HTERT RPE-1 (cell line): Measurements from ENCODE around the gene PLXNC1.

ENCODE experiments used
- in situ Hi-C: fragments of 300-500 bp; cut with MboI; formaldehyde crosslinking; loops from 4 replicates; pipeline ENCODE4 v1.14.3; 2020; ENCODE audit warnings: low sequenced_read_pairs

The PLXNC1 gene

DNA sequence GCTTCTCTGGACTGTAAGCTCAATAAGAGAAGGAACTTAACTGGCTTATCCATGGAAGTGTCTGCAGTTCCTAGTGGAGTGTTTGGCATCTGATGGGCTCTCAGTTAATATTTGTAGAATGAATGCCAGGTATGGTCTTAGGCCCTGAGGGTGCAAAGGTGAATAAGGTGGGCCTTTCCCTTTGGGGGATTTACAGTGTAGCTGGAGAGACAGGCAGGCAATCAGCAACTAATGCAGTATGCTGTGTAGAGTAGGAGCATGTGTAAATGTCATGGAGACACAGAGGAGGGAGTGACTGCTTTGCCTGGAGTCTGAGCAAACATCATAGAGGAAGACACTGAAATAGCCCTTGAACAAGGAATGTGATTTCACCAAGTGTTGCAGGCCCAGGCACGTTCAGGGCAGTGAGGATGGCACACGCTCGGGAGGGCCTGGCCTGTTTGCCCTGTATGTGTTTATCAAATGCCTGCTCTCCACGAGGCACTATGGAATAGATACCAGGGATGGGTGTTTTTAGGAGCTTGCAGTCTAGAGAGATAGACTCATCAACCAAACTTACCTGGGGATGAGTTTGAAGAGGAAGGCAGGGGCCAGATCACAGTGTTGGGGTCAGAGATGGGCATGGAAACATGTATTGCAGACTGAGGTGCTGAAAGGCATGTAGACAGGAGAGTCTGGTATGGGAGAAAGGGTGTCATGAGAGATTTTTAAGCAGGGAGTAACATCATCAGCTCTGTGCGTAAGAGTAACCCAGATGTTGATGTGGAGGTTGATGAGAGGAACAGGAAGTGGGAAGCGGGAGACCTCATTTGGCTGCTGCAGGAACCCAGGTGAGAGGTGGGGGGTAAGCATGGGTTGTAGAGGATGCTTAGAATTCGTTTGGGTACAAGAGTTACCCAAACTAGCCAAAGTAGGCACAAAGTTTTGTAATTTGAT, 54.1 kb downstream of the PLXNC1 start:
- in situ Hi-C loops: no loop called here

GRCh38 chr12:94203181-94203546, 54.8 kb downstream of the PLXNC1 start:
- in situ Hi-C loops: no loop called here

- in situ Hi-C loops: no loop called here
Measured at GRCh38 chr12:94203796-94204195, 55.4 kb downstream of the PLXNC1 start.

DNA sequence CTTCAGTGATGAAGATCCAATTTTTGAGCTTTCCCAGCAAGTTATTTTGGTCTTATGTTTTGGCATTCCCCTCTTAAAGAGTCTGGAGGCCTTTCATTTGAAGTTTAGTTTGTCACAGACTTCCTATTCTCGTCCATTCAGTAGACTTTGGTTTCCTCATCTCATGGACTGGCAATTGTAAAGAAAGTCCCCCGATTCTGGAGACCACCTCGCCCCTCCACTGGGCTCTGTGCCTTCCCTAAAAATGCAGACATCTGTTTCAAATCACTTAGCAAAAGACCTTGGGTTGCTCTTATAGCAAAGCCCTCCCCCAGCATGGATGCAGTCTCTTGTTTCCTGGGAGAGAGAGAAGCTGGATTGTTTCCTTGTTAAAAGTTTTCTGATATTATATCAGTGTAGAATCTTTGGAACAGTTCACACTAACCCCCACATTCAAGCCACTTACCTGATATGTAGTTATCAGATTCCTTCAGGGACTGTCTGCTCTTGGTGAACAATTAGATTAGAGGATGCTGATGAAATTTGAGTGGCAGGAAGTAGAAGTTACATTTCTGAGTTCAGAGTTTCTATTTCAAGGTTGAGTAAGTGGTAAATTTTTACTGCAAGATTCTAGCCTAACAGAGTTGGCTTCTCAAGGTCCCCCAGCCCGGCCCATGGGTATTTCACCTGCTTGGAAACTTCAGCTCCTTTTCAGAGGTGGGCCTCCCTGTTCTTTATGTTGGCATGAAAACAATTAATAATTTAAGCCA, 56.3 kb downstream of the PLXNC1 start:
- in situ Hi-C loops: no loop called here

DNA sequence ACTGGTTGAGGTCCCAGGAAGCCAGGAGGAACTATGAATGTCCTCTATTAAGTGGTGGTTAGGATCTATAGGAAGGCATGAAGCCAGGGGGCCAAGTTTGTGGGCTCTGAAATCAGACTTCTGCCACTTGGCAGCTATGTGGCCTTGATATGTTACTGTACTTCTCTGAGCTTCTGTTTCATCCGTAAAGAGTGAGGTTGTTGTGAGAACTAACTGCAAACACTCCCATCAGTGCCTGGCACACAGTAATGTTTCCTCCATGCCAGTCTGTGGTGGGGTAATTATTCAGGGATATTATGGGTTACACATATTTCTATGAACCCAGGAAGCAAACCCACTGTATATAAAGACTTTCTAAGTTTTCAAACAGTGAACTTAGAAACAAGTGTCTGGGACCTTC, 57.4 kb downstream of the PLXNC1 start:
- in situ Hi-C loops: no loop called here

GRCh38 chr12:94206886-94207285, 58.5 kb downstream of the PLXNC1 start:
- in situ Hi-C loops: no loop called here

DNA sequence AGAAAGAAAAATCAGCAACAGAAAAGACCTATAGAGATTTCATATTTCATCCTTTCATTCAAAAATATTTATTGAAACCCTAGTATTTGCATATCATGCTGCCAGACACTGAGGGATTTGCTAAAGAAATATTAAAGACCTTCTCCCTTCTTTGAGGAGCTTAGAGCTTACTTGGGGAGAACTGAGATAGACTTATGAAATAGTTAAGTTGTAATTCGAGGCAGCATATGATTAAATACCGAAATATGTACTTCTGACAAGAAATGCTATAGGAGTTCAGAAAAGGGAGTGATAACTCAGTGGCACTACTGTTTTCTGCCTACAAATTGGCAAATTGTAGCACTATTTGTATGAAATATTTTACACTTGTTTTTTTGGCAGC, 59.1 kb downstream of the PLXNC1 start:
- in situ Hi-C loops: no loop called here

GRCh38 chr12:94207849-94208621, 59.7 kb downstream of the PLXNC1 start:
- in situ Hi-C loops: no loop called here

GRCh38 chr12:94208622-94208966, 60.2 kb downstream of the PLXNC1 start:
- in situ Hi-C loops: no loop called here

GRCh38 chr12:94209240-94209639, 60.9 kb downstream of the PLXNC1 start:
- in situ Hi-C loops: no loop called here

GRCh38 chr12:94211021-94211420, 62.6 kb downstream of the PLXNC1 start:
- in situ Hi-C loops: no loop called here

DNA sequence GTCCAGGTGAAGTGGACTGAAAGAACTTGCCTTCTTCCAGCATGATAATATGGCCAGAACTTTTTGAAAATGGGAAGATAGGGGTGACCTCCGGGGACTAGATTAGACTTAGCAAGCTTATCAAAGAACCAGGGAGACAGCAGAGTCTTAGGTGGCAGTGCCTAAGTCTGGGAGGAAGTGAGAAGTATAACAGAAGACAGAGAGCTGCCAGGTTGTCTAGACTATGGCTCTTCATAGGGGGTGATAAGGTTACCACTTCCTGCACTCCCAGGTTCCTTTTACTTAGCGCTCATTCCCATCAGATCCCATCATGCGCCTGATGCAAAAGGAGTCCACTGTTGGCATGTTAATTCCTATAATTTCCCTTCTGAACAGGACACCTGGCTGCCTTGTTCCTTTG, 69.9 kb downstream of the PLXNC1 start:
- in situ Hi-C loops: no loop called here

DNA sequence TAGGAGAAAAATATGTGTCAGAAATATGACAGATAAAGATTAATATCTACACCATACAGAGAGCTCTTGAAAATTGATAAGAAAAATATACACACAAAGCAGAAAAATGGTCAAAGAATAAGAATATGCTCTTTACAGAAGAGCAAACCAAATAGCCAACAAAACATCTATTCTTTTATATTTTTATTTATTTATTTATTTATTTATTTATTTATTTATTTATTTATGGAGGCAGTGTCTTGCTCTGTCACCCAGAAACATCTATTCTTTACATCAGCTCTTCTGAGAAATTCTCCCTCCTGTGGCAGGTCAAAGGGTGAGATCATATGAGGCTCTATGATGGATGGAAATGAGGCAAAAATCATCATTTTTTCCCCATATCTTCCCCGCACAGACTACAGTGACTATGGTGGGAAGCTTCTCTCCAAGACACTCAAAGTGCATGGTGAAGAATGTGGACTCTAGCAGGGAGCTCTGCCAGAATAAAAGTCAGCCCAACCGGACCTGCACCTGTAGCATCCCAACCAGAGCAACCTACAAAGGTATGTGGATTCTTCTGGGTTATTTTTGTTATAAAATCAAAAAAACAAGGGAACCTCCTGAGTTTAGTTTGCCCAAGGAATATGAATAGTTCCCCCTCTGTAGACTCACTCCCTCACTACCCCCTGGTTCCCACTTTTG, 71.4 kb downstream of the PLXNC1 start:
- in situ Hi-C loops: no loop called here

GRCh38 chr12:94220804-94221203, 72.4 kb downstream of the PLXNC1 start:
- in situ Hi-C loops: no loop called here

DNA sequence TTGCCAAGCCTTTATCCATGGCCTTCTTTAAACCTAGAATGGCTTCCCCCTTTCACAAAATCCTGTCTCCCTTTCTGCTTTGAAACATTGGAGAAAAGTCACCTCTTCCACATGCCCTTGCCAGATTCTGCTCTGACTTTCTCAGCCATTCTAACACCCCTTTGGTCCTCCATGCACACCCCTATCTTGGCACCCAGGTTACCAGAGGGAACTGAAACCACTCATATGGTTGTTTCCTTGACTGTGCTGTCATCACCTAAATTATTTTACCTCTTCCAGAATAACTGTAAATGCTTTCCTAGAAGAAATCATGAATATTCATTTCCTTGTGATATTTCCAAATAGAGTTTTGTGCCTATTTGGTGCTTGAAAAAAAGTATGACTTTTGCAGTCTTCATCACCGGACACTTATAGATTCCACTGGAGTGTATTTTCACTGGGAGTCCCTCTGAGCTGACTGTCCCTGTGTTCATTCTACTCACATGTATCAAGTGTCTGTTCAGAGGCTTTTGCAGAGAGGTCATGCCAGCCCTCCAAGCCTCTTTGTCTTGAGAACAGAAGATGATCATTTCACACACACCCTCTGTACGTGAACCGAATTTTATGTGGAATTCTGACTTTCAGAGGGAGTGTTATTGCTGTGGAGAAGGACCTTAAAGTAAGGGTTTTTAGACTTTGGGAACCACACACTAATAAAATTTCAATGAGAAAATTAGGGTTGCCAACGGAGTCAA, 74.1 kb downstream of the PLXNC1 start:
- in situ Hi-C loops: no loop called here

- in situ Hi-C loops: no loop called here
Measured at GRCh38 chr12:94223842-94224241, 75.5 kb downstream of the PLXNC1 start.

DNA sequence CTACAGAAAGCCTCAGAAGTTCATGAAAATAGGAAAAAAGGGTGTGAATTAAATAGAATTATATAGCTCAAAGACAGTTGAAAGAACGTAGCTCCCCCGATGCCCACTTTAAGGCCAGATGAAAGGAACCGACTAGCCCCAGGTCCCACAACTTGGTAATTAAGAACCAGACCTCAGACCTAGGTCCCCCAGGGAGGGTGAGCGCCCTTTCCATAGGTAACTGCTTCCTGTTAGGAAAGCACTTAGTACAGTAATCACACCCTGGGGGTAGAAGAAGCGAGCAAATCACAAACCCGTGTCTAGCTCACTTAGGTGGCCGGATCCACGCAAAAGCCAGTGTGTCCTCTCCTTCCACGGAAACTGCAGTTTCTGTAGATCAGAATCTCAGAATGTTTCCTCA, 77.1 kb downstream of the PLXNC1 start:
- in situ Hi-C loops: no loop called here

DNA sequence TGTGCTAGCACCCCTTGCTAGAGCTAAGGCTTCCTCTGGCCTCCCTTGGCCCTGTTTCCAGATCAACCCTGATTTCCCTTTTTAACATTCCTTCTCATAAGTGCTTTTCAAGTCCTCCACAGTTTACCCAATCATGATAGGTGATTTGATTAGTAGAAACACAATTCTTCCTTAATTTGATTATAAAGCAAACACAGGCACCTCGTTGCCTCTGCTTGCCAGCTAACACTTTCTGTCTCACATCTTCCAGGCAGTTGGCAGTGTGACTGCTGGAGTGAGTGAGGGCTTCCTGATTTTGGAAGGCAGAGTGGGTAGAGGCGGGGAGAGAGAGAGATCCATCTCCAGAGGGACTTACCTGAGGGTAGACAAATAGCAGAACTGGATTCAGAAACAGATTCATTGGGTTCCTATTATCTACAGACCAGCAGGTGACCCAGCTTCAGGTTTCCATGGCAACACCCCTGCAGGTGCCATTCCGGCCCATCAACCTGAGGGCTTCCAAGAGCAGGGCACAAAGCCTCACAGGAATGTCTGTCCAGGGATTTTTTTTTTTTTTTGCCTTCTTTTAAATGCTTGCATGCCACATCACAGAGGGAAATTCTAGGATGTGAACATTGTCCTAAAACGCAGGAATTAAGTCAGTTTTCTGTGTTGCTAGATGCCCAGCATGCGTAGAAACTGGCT, 77.7 kb downstream of the PLXNC1 start:
- in situ Hi-C loops: no loop called here

DNA sequence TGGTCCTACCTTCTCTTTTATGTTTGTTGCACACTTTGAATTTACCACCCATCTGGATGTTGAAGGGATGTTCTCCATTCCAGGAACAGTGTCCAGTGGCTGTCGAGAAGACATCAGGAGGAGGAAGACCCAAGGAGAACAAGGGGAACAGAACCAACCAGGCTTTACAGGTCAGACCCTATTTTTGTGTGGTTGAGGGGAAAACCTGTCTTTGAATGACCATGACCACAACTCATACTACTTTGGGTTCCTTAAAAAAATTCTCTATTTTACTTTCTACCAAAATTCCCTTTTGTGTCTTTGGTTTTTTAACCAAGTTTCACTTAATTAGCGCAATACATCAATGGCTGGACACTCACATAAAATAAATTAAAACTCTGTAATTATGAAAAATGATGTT, 78.7 kb downstream of the PLXNC1 start:
- in situ Hi-C loops: no loop called here

DNA sequence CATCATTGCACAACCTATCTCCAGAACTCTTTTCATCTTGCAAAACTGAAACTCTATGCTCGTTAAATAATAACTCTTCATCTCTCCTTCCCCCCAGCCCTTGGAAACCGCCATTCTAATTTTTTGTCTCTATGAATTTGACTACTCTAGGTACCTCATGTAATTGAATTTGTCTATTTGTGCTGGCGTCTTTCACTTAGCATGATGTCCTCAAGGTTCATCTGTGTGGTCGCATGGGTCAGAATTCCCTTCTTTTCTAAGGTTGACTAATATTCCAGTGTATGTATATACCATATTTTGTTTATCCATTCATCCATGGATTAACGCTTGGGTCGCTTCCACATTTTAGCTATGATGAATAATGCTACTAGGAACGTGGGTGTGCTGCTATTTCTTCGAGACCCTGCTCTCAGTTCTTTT, 80.1 kb downstream of the PLXNC1 start:
- in situ Hi-C loops: no loop called here
